HL-60 (cell line): Measurements from ENCODE around the gene TAAR2.

Experiments
- DNase-seq, 2 experiments: peaks; one replicate each; pipeline ENCODE4 v3.0.0-alpha.2; 2010 to 2020; ENCODE audit warnings: low read depth in 1 of 2, low spot score in 1 of 2
- H3K27ac ChIP-seq: fragments of 250-450 bp; sonication (Bioruptor Pico); replicated peaks from 2 replicates; pipeline ENCODE4 v1.5.1; 2020; ENCODE audit warnings: mild to moderate bottlenecking, moderate library complexity
- H3K27me3 ChIP-seq: fragments of 250-450 bp; sonication (Bioruptor Pico); 2 replicates; pipeline ENCODE4 v1.5.1; 2021; ENCODE audit warnings: mild to moderate bottlenecking, moderate library complexity; ENCODE audit not compliant: insufficient read depth, poor library complexity, severe bottlenecking
- H3K4me3 ChIP-seq: replicated peaks from 2 replicates; pipeline ENCODE4 v1.5.1; 2011; ENCODE audit warnings: mild to moderate bottlenecking, control low read depth, low read length; ENCODE audit not compliant: insufficient read depth
- GABPA ChIP-seq: IDR thresholded peaks from 2 replicates; pipeline ENCODE4 v1.6.1; 2012; ENCODE audit warnings: low read depth
- POLR2AphosphoS5 ChIP-seq: IDR thresholded peaks from 2 replicates; pipeline ENCODE4 v1.6.1; 2012; ENCODE audit warnings: low read depth
- REST ChIP-seq: IDR thresholded peaks from 2 replicates; pipeline ENCODE4 v1.6.1; 2012; ENCODE audit warnings: low read depth; ENCODE audit not compliant: insufficient replicate concordance
- SPI1 ChIP-seq: IDR thresholded peaks from 2 replicates; pipeline ENCODE4 v1.6.1; 2012; ENCODE audit warnings: low read depth, mild to moderate bottlenecking, borderline replicate concordance
- TF ChIP-seq, protein P1 (sequence below): IDR thresholded peaks from one replicate; pipeline ENCODE4 v1.5.1; 2011; ENCODE audit warnings: low read length, control low read depth, inconsistent platforms; ENCODE audit not compliant: insufficient read depth

Gene TAAR2

GRCh38 chr6:132666118-132666517 lies 42.0 kb upstream of the TAAR2 start:
- no peak overlapping the region for H3K27ac ChIP-seq
- no peak overlapping the region for H3K4me3 ChIP-seq
- TF ChIP-seq GABPA (no peak), POLR2AphosphoS5 (no peak), REST (no peak), SPI1 (no peak)
- TF ChIP-seq, protein P1, sequence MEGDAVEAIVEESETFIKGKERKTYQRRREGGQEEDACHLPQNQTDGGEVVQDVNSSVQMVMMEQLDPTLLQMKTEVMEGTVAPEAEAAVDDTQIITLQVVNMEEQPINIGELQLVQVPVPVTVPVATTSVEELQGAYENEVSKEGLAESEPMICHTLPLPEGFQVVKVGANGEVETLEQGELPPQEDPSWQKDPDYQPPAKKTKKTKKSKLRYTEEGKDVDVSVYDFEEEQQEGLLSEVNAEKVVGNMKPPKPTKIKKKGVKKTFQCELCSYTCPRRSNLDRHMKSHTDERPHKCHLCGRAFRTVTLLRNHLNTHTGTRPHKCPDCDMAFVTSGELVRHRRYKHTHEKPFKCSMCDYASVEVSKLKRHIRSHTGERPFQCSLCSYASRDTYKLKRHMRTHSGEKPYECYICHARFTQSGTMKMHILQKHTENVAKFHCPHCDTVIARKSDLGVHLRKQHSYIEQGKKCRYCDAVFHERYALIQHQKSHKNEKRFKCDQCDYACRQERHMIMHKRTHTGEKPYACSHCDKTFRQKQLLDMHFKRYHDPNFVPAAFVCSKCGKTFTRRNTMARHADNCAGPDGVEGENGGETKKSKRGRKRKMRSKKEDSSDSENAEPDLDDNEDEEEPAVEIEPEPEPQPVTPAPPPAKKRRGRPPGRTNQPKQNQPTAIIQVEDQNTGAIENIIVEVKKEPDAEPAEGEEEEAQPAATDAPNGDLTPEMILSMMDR = no peak
- H3K27me3 ChIP-seq = no peaks in the 10 kb centered on the region
- no peak for DNase-seq

GRCh38 chr6:132664309-132665034 lies 40.4 kb upstream of the TAAR2 start:
- Histone ChIP-seq H3K27ac (no peak overlapping the region), H3K4me3 (no peak overlapping the region), H3K27me3 (no peaks in the 10 kb centered on the region)
- TF ChIP-seq POLR2AphosphoS5 = no peak
- no peak for TF ChIP-seq GABPA
- TF ChIP-seq REST = no peak
- TF ChIP-seq, protein P1 = no peak
- TF ChIP-seq SPI1 = no peak
- no peak for DNase-seq

DNA sequence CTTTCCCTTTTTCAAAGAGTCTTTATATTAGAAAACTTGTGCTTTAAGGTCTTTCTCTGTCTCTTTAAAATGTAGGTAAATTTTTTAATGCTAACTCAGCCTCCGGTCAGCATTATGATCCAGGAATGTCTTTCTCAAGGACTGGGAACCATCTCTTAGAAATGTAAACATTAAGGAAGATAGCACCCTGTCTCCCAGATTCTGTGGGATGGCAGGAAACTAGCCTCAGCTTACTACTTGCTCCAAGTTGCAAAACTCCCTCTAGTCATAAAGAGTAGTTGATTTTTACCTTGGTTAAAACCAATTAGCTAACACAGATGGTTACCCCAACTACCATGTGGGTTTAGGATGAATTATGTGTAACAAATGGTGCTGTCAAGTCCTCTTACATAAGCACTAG lies 39.6 kb upstream of the TAAR2 start:
- no peak for DNase-seq
- Histone ChIP-seq H3K4me3 (no peak overlapping the region), H3K27me3 (no peaks in the 10 kb centered on the region), H3K27ac (no peak overlapping the region)
- TF ChIP-seq SPI1 (no peak), REST (no peak), GABPA (no peak), POLR2AphosphoS5 (no peak)
- TF ChIP-seq, protein P1 = no peak
